ENCODE measurements around the gene ACTR8. TPM values are rescaled to one million over a fixed set of nuclear protein-coding genes. Genes with fewer than 3 reads are reported as not detected.
A peak's percentile ranks its signal among the peaks of the same experiment; 100 is the strongest.

Gene ACTR8
- total RNA-seq, 4 donors from 2014 or later = 16.7 to 22.1 (median 21.5) TPM

GRCh38 chr3:53850895-53851294 lies 31.1 kb downstream of the ACTR8 start:
- DNase-seq (ENCODE audit: low spot score) (no peak), ATAC-seq (ENCODE audit: low FRiP score) (no peak)
- TF ChIP-seq CTCF (IDR thresholded peaks at IDR 0.05) = no peak

- ATAC-seq (ENCODE audit: low FRiP score) (no peak), DNase-seq (ENCODE audit: low spot score) (no peak)
- no peak for TF ChIP-seq CTCF (IDR thresholded peaks at IDR 0.05)
These were observed 32.0 kb downstream of the ACTR8 start for GRCh38 chr3:53849916-53850315.

- no peak for ATAC-seq (ENCODE audit: low FRiP score)
- no peak for DNase-seq (ENCODE audit: low spot score)
- no peak for TF ChIP-seq CTCF (IDR thresholded peaks at IDR 0.05)
These were observed 35.1 kb downstream of the ACTR8 start for GRCh38 chr3:53846851-53847155.

GRCh38 chr3:53846134-53846850 lies 35.7 kb downstream of the ACTR8 start, which contains the start of the genes CHDH and IL17RB:
TSS of gene CHDH (minus strand) at chr3:53846419. CDS start at chr3:53824008, 22,411 bp downstream.
TSS of gene IL17RB (plus strand) at chr3:53846568. CDS start at chr3:53846589, 21 bp downstream.
- ATAC-seq (ENCODE audit: low FRiP score) (peak; percentile 88), DNase-seq (ENCODE audit: low spot score) (no peak)
- TF ChIP-seq CTCF (IDR thresholded peaks at IDR 0.05) = no peak

GRCh38 chr3:53845881-53846133 lies 36.1 kb downstream of the ACTR8 start:
- no peak for TF ChIP-seq CTCF (IDR thresholded peaks at IDR 0.05)
- DNase-seq (ENCODE audit: low spot score) (no peak), ATAC-seq (ENCODE audit: low FRiP score) (peak; percentile 34)

- ATAC-seq (ENCODE audit: low FRiP score) = peak; percentile 45
- no peak for TF ChIP-seq CTCF (IDR thresholded peaks at IDR 0.05)
- DNase-seq (ENCODE audit: low spot score) = no peak
These were observed 36.7 kb downstream of the ACTR8 start for GRCh38 chr3:53845103-53845880.

All from omental fat pad (tissue), 4 donors.